OCI-LY1 (cell line): ENCODE measurements around the gene ODAD3.
"Not testable (repeated sequence)": the region's sequence is repeated elsewhere in the genome, so short reads cannot be mapped to it uniquely, and the experiment has no call there.

Experiments
- H2AFZ ChIP-seq: fragments of 200-600 bp; sonication (generic), shearing (Covaris generic); 2 replicates; pipeline ENCODE4 v1.6.0; 2014; ENCODE audit warnings: antibody characterized with exemption, mild to moderate bottlenecking, low read length
- H3F3A ChIP-seq: fragments of 200-600 bp; sonication (generic), shearing (Covaris generic); 2 replicates; pipeline ENCODE4 v1.6.0; 2014; ENCODE audit warnings: mild to moderate bottlenecking, antibody characterized with exemption, low read length, moderate library complexity; ENCODE audit not compliant: insufficient read depth
- H3K27ac ChIP-seq: fragments of 200-600 bp; sonication (generic); 2 replicates; pipeline ENCODE4 v1.5.1; 2014; ENCODE audit warnings: low read length, mixed run types, mild to moderate bottlenecking, low read depth; ENCODE audit not compliant: poor library complexity, severe bottlenecking
- H3K27me3 ChIP-seq: fragments of 200-600 bp; sonication (generic); 2 replicates; pipeline ENCODE4 v1.6.0; 2014; ENCODE audit warnings: antibody characterized with exemption, mild to moderate bottlenecking, low read length, moderate library complexity; ENCODE audit not compliant: insufficient read depth
- H3K36me3 ChIP-seq: fragments of 200-600 bp; sonication (generic); 2 replicates; pipeline ENCODE4 v1.6.1; 2014; ENCODE audit warnings: mild to moderate bottlenecking, antibody characterized with exemption, low read length, moderate library complexity, mixed read lengths; ENCODE audit not compliant: insufficient read depth
- H3K4me1 ChIP-seq: fragments of 200-600 bp; sonication (generic); 2 replicates; pipeline ENCODE4 v1.5.1; 2014; ENCODE audit warnings: mild to moderate bottlenecking, low read length, moderate library complexity; ENCODE audit not compliant: insufficient read depth, severe bottlenecking
- H3K4me2 ChIP-seq: fragments of 200-600 bp; sonication (generic), shearing (Covaris generic); 2 replicates; pipeline ENCODE4 v1.6.1; 2014; ENCODE audit warnings: low read length
- H3K4me3 ChIP-seq: fragments of 200-600 bp; sonication (generic); 2 replicates; pipeline ENCODE4 v1.5.1; 2014; ENCODE audit warnings: low read length, low read depth, mild to moderate bottlenecking, mixed read lengths; ENCODE audit not compliant: poor library complexity, severe bottlenecking
- H3K79me2 ChIP-seq: fragments of 200-600 bp; shearing (Covaris generic); 2 replicates; pipeline ENCODE4 v1.6.1; 2016; ENCODE audit warnings: mixed run types, low read length, mixed read lengths; ENCODE audit not compliant: insufficient read depth
- H3K9ac ChIP-seq: fragments of 200-600 bp; sonication (generic), shearing (Covaris generic); 2 replicates; pipeline ENCODE4 v1.6.1; 2014; ENCODE audit warnings: mild to moderate bottlenecking, low read length, mixed read lengths
- H3K9me2 ChIP-seq: fragments of 200-600 bp; sonication (generic), shearing (Covaris generic); 2 replicates; pipeline ENCODE4 v1.6.1; 2014; ENCODE audit warnings: low read depth, mild to moderate bottlenecking, low read length, mixed read lengths
- H3K9me3 ChIP-seq: fragments of 200-600 bp; shearing (Covaris generic); 2 replicates; pipeline ENCODE4 v1.6.1; 2014; ENCODE audit warnings: low read length, mixed read lengths
- H4K20me1 ChIP-seq: fragments of 200-600 bp; sonication (generic), shearing (Covaris generic); 2 replicates; pipeline ENCODE4 v1.6.0; 2016; ENCODE audit warnings: mild to moderate bottlenecking, low read length; ENCODE audit not compliant: insufficient read depth
- CTCF ChIP-seq: fragments of 200-600 bp; sonication (generic), shearing (Covaris generic); IDR thresholded peaks from 2 replicates; pipeline ENCODE4 v1.5.1; 2017; ENCODE audit warnings: mild to moderate bottlenecking, antibody characterized with exemption, low read length, moderate library complexity, mixed read lengths
- EZH2 ChIP-seq: fragments of 200-600 bp; sonication (generic), shearing (Covaris generic); IDR thresholded peaks from 2 replicates; pipeline ENCODE4 v1.8.0; 2017; ENCODE audit warnings: borderline replicate concordance, mixed run types, mild to moderate bottlenecking, antibody characterized with exemption, low read length, moderate library complexity, mixed read lengths

Gene ODAD3

GRCh38 chr19:11479090-11479897 lies 44.4 kb upstream of the ODAD3 start:
- Histone ChIP-seq H3K9ac (no peak overlapping the region), H3F3A (no peaks in the 10 kb centered on the region), H4K20me1 (no peaks in the 10 kb centered on the region), H3K4me2 (no peak overlapping the region), H2AFZ (no peak overlapping the region), H3K4me1 (peaks cover 19% of the 10 kb centered on the region), H3K9me3 (no peaks in the 10 kb centered on the region), H3K36me3 (no peaks in the 10 kb centered on the region), H3K79me2 (no peaks in the 10 kb centered on the region), H3K9me2 (no peaks in the 10 kb centered on the region), H3K4me3 (no peak overlapping the region), H3K27ac (no peak overlapping the region), H3K27me3 (no peaks in the 10 kb centered on the region)
- TF ChIP-seq CTCF (no peak), EZH2 (no peak)

- Histone ChIP-seq H3K27ac (no peak overlapping the region), H3K36me3 (no peaks in the 10 kb centered on the region), H3K27me3 (no peaks in the 10 kb centered on the region), H3K4me1 (peaks cover 19% of the 10 kb centered on the region), H3K9me2 (no peaks in the 10 kb centered on the region), H3K79me2 (no peaks in the 10 kb centered on the region), H3F3A (no peaks in the 10 kb centered on the region), H3K4me2 (no peak overlapping the region), H3K4me3 (no peak overlapping the region), H2AFZ (no peak overlapping the region), H4K20me1 (no peaks in the 10 kb centered on the region), H3K9ac (no peak overlapping the region), H3K9me3 (no peaks in the 10 kb centered on the region)
- no peak for TF ChIP-seq CTCF
- no peak for TF ChIP-seq EZH2
Measured at GRCh38 chr19:11478167-11479089, 43.5 kb upstream of the ODAD3 start.

GRCh38 chr19:11475861-11476260 lies 40.9 kb upstream of the ODAD3 start:
- no peaks in the 10 kb centered on the region for H4K20me1 ChIP-seq
- no peak overlapping the region for H3K4me3 ChIP-seq
- no peak overlapping the region for H2AFZ ChIP-seq
- H3K27ac ChIP-seq = no peak overlapping the region
- no peaks in the 10 kb centered on the region for H3K36me3 ChIP-seq
- H3K27me3 ChIP-seq = no peaks in the 10 kb centered on the region
- no peak overlapping the region for H3K4me2 ChIP-seq
- TF ChIP-seq CTCF = no peak
- no peak for TF ChIP-seq EZH2
- no peaks in the 10 kb centered on the region for H3F3A ChIP-seq
- H3K9me3 ChIP-seq = no peaks in the 10 kb centered on the region
- no peaks in the 10 kb centered on the region for H3K9me2 ChIP-seq
- no peaks in the 10 kb centered on the region for H3K4me1 ChIP-seq
- H3K9ac ChIP-seq = no peak overlapping the region
- H3K79me2 ChIP-seq = no peaks in the 10 kb centered on the region

- not testable (repeated sequence) for H3K9me3 ChIP-seq, H3K9me2 ChIP-seq, H3K27ac ChIP-seq, H3K36me3 ChIP-seq, H3K27me3 ChIP-seq, H3K4me1 ChIP-seq, H3K9ac ChIP-seq, H3K4me2 ChIP-seq, H3K79me2 ChIP-seq, H4K20me1 ChIP-seq, H2AFZ ChIP-seq, H3K4me3 ChIP-seq, H3F3A ChIP-seq
Measured at GRCh38 chr19:11475343-11475742, 40.4 kb upstream of the ODAD3 start.
